Cerebellar cortex (tissue), 1 donor: ENCODE results near the gene CACNG5.
"Not testable (repeated sequence)": the region's sequence is repeated elsewhere in the genome, so short reads cannot be mapped to it uniquely, and the experiment has no call there.

ENCODE experiments used
- DNase-seq: peaks from one replicate; pipeline ENCODE4 v3.0.0-alpha.2; 2015; ENCODE audit warnings: low spot score

The CACNG5 gene

GRCh38 chr17:66849851-66850580 lies 15.1 kb downstream of the CACNG5 start:
- no peak for DNase-seq

GRCh38 chr17:66850692-66851091 lies 15.8 kb downstream of the CACNG5 start:
- no peak for DNase-seq

GRCh38 chr17:66855204-66855603 lies 20.3 kb downstream of the CACNG5 start:
- no peak for DNase-seq

GRCh38 chr17:66858226-66859083 lies 23.5 kb downstream of the CACNG5 start:
- no peak for DNase-seq

DNA sequence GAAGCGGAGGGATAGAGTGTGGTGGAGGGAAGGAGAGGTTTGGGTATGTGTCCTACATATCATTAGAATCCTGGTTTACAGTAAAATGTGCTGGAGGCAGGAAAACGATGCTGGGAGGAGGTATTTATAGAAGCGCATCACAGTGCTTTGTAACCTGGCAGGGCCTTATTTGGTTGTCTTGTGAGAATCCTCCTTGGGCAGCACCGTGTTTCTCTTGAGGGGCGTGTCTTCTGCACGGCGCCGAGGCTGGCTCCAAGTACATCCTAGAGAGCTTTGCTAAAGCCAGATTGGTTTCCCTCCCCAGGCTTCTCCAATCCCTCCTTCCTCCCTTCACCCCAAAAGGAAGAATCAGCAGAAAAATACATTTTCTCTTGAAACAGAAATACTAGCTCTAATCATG lies 24.4 kb downstream of the CACNG5 start:
- DNase-seq: no peak

DNA sequence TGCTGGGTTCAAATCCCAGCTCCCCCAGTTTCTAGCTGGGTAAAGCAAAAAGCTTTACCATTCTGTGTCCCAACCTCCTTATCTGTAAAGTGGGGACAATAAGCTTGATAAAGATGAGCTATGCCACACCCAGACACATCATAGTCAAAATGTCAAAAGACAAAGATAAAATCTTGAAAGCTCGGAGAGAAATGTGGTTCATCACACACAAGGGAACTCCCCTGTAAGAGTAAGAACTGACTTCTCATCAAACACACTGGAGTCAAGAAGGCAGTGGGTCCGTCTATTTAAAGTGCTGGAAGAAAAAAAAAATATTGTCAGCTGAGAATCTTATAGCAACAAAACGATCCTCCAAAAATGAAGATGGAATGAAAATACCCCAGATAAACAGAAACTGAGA lies 25.3 kb downstream of the CACNG5 start:
- no peak for DNase-seq

- no peak for DNase-seq
Observed at GRCh38 chr17:66863820-66864219, 28.9 kb downstream of the CACNG5 start.

- no peak for DNase-seq
Observed at GRCh38 chr17:66865151-66865550, 30.2 kb downstream of the CACNG5 start.

- DNase-seq: no peak
Observed at GRCh38 chr17:66873962-66874361, 39.0 kb downstream of the CACNG5 start.

GRCh38 chr17:66884931-66885330 lies 50.0 kb downstream of the CACNG5 start:
- no peak for DNase-seq

- DNase-seq: no peak
Observed at GRCh38 chr17:66885417-66885816, 50.5 kb downstream of the CACNG5 start.

DNA sequence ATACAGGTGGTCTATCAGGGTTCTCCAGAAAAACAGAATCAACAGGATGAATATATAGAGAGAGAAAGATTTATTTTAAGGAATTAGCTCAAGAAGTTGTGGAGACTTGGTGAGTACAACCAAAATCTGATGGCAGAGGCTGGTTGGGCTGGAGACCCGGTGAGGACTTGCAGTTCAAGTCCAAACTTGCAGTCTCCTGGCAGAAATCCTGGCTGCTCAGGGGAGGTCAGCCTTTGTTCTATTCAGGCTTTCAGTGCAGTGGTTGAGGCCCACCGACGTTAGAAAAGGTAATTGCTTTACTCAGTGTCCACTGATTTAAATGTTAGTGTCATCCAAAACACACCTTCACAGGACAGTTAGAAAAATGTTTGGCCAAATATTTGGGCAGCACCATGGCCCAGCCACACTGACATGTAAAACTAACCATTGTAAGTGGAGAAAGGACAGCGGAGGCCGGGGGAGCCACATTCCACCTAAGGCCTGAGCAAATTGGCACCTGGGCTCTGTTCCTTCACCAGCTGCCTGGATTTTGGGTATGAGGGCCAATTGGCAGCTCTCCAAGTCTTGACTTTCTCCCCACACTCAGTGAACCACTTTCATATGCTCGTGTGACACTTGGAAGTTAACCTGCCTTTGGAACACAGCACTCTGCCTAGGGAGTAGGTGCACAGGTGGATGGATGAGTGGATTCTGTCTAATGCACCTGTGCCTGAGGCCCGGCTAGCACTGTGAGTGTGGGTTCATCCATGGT lies 54.7 kb downstream of the CACNG5 start:
- no peak for DNase-seq

GRCh38 chr17:66892246-66892645 lies 57.3 kb downstream of the CACNG5 start:
- DNase-seq: no peak

DNA sequence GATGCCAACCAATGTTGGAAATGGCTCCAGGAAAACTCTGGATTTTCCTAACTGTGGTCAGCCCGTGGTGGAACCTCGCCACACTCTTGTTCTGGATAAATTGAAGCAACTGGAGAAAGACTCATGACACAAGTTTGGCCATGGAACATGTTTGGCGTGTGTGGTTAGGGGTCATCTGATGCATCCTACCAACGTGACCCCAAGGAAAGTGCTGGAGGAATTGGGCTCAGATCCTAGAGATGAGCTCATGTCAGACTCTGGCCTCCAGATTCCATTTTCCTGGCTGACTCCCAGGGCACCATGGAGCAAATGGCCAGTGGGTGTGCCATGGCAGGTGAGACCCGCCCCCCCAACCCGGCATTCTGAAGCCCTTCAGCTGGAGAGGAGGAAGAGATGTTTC lies 58.5 kb downstream of the CACNG5 start:
- no peak for DNase-seq

DNA sequence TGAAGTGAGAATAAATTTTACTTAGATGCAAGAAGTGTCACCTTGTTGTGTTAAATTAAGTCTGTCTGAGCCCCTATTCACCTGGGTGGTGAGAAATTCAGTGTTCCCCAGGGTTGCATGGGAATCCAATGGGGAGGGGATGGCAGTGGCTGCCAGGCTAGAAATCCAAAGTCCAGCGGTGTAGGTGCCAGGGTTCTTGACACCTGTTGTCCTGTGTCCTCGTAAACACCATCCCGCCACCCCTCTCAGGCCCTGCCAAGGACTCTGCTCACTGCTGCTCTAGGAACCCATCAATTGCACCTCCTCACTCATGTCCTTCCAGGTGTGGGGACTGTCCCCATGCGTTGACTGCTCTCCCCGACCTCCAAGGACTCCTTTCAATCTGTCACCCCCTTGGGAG lies 58.9 kb downstream of the CACNG5 start:
- DNase-seq: no peak

DNA sequence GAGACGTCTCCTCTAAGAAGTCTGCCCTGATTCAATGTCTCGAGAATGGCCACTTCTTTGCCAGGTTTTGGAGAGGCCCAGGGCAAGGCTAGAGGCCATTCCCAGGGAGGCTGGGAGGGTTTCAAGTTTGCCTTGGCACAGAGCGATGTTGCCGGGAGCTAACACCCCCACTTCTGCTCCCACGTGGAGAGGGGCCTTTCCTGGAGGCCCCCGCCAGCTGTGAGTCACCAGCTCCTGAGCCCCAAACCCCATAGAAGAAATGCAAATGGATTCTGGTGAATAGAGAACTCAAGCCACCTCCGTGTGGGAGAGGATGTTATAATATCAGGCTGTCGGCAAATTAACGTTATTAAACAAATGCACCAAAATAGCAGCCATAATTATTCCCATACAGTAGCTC lies 62.2 kb downstream of the CACNG5 start:
- no peak for DNase-seq

GRCh38 chr17:66898536-66898935 lies 63.6 kb downstream of the CACNG5 start:
- DNase-seq: no peak

GRCh38 chr17:66900126-66901010 lies 65.5 kb downstream of the CACNG5 start:
- no peak for DNase-seq

- DNase-seq: not testable (repeated sequence)
Observed at GRCh38 chr17:66903296-66903695, 68.4 kb downstream of the CACNG5 start.

DNA sequence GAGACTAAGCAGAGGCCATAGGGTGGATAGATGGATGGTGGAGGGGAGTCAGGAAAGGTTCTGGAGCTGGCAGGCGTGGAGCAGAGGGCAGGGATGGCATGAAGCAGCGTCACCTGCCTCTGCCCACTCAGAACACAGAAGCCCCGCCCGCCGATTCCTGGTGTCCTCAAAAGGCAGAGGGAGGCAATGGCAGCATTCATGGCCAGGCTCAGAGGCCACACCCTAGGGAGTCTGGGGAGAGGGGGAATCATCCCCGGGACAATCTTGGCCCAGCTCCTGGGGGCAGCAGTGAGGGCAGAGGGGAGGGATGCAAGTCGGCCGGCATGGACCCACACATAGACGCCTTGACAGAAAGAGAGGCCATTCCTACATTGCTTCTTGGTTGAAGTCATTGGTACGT lies 68.9 kb downstream of the CACNG5 start:
- no peak for DNase-seq

DNA sequence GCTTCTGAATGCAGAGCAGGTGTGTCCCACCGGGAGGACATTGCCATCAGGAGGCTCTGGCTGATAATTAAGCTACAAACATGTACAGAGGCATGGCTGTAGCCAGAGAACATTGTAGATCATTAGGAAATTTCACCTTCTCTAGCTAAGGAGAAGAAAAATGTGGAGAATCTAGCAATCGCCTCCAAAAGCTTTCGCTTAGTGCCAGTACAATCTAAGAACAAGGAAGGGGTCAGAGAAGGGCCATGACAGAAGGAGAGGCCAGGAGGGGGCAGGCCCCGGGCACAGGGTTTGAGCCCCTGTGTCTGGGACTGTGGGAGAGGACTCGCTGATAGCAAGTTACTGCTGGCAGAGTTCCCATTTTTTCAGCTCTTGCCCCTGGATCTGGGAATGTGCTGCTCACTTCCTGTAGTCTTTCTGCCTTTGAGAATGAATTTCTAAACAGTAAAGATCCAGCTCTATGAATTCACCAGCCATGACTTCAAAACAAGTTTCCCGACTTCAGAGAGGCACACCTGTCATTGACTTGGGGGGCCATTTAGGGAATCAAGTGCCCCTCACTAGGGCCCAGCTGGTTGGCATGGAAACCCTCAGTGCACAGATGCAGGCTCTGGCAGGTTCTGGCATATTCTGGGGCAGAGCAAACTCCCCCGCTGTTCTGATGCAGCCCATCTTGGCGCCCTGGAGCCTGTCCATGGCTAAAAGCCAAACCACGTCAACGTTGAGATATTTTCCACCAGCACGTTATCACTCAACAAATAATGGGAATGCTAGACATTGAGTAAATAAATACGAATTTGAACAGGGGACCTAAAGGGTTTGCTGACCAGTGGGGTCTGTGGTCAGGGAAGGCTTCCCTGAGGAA lies 70.1 kb downstream of the CACNG5 start:
- DNase-seq: no peak
